ENCODE data around the gene TEX52.

DNA sequence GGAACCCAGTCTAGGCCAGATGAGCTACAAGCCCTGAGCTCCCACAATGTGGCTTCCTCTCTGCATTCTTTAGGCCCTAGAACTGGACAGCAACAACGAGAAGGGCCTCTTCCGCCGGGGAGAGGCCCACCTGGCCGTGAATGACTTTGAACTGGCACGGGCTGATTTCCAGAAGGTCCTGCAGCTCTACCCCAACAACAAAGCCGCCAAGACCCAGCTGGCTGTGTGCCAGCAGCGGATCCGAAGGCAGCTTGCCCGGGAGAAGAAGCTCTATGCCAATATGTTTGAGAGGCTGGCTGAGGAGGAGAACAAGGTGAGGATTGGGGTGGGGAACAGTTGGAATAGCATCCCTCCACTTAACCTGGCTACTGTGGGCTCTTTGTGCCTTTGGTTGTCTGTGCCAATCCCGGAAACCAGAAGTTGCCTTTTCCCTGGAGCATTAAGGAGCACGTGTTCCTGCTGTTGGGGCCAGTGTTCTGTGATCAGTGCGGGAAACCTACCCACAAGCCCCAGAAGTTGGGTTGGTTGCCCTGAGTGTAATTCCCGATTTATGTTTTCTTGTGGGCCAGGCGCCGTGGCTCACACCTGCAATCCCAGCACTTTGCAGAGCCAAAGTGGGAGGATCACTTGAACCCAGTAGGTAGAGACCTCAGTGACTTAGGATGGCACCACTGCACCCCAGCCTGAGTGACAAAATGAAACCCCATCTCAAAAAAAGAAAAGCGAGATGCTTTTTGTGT lies 55.6 kb downstream of the TEX52 start:
- TF ChIP-seq, protein P1, sequence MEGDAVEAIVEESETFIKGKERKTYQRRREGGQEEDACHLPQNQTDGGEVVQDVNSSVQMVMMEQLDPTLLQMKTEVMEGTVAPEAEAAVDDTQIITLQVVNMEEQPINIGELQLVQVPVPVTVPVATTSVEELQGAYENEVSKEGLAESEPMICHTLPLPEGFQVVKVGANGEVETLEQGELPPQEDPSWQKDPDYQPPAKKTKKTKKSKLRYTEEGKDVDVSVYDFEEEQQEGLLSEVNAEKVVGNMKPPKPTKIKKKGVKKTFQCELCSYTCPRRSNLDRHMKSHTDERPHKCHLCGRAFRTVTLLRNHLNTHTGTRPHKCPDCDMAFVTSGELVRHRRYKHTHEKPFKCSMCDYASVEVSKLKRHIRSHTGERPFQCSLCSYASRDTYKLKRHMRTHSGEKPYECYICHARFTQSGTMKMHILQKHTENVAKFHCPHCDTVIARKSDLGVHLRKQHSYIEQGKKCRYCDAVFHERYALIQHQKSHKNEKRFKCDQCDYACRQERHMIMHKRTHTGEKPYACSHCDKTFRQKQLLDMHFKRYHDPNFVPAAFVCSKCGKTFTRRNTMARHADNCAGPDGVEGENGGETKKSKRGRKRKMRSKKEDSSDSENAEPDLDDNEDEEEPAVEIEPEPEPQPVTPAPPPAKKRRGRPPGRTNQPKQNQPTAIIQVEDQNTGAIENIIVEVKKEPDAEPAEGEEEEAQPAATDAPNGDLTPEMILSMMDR (IDR thresholded peaks at IDR 0.05): no peak
- no peak for TF ChIP-seq POLR2AphosphoS5 (IDR thresholded peaks at IDR 0.05)
- TF ChIP-seq POLR2A (IDR thresholded peaks at IDR 0.05): no peak
- TF ChIP-seq EP300 (IDR thresholded peaks at IDR 0.05): no peak
